HEK293T (cell line): ENCODE measurements around the gene SLC30A9.

Experiments used
- CTCF ChIA-PET: fragments of 350-600 bp; formaldehyde crosslinking; extraction: SDS; loops from one replicate; lab custom pipeline; 2021; ENCODE audit warnings: antibody characterized with exemption, inconsistent platforms; lab: Yijun Ruan, JAX
- POLR2A ChIA-PET: fragments of 350-600 bp; formaldehyde crosslinking; extraction: SDS; loops from one replicate; lab custom pipeline; 2020; ENCODE audit warnings: antibody characterized with exemption, inconsistent platforms; lab: Yijun Ruan, JAX
- DNase-seq: peaks from one replicate; pipeline ENCODE4 v3.0.0; 2012; ENCODE audit warnings: mixed read lengths; ENCODE audit errors: extremely low spot score
- ARNT ChIP-seq: fragments of 450-650 bp; IDR thresholded peaks from 2 replicates; pipeline ENCODE4 v1.6.1; 2017; ENCODE audit warnings: mild to moderate bottlenecking
- BHLHE40 ChIP-seq: fragments of 450-650 bp; IDR thresholded peaks from 2 replicates; pipeline ENCODE4 v1.6.1; 2016; ENCODE audit warnings: mild to moderate bottlenecking, moderate library complexity, borderline replicate concordance
- CTBP1 ChIP-seq: fragments of 450-650 bp; IDR thresholded peaks from 2 replicates; pipeline ENCODE4 v1.6.1; 2016; ENCODE audit warnings: borderline replicate concordance
- ELF4 ChIP-seq: fragments of 450-650 bp; IDR thresholded peaks from 2 replicates; pipeline ENCODE4 v1.6.1; 2017; ENCODE audit warnings: antibody characterized with exemption
- FOXA1 ChIP-seq: fragments of 450-650 bp; IDR thresholded peaks from 2 replicates; pipeline ENCODE4 v1.6.1; 2016; ENCODE audit warnings: mild to moderate bottlenecking
- FOXK2 ChIP-seq: fragments of 450-650 bp; IDR thresholded peaks from 2 replicates; pipeline ENCODE4 v1.6.1; 2016; ENCODE audit warnings: mild to moderate bottlenecking
- FOXM1 ChIP-seq: fragments of 450-650 bp; IDR thresholded peaks from 2 replicates; pipeline ENCODE4 v1.6.1; 2017; ENCODE audit warnings: mild to moderate bottlenecking, borderline replicate concordance
- HDGF ChIP-seq: fragments of 450-650 bp; IDR thresholded peaks from 2 replicates; pipeline ENCODE4 v1.6.1; 2017; ENCODE audit warnings: antibody characterized with exemption, borderline replicate concordance
- L3MBTL2 ChIP-seq: fragments of 450-650 bp; conservative IDR thresholded peaks from 2 replicates; pipeline ENCODE4 v1.6.1; 2016; ENCODE audit warnings: mild to moderate bottlenecking
- LEF1 ChIP-seq: fragments of 450-650 bp; IDR thresholded peaks from 2 replicates; pipeline ENCODE4 v1.6.1; 2017; ENCODE audit warnings: mild to moderate bottlenecking, borderline replicate concordance
- NFRKB ChIP-seq: fragments of 450-650 bp; IDR thresholded peaks from 2 replicates; pipeline ENCODE4 v1.6.1; 2016; ENCODE audit warnings: mild to moderate bottlenecking, moderate library complexity
- SP1 ChIP-seq: fragments of 450-650 bp; IDR thresholded peaks from 2 replicates; pipeline ENCODE4 v1.6.1; 2017
- SUZ12 ChIP-seq: fragments of 450-650 bp; IDR thresholded peaks from 2 replicates; pipeline ENCODE4 v1.6.1; 2016; ENCODE audit warnings: mild to moderate bottlenecking
- TARDBP ChIP-seq: fragments of 450-650 bp; IDR thresholded peaks from 2 replicates; pipeline ENCODE4 v1.6.1; 2016
- ZNF384 ChIP-seq: fragments of 450-650 bp; IDR thresholded peaks from 2 replicates; pipeline ENCODE4 v1.6.1; 2016
- TF ChIP-seq, protein P1 (sequence below): fragments of 450-650 bp; IDR thresholded peaks from 2 replicates; pipeline ENCODE4 v1.6.1; 2016

Gene SLC30A9

DNA sequence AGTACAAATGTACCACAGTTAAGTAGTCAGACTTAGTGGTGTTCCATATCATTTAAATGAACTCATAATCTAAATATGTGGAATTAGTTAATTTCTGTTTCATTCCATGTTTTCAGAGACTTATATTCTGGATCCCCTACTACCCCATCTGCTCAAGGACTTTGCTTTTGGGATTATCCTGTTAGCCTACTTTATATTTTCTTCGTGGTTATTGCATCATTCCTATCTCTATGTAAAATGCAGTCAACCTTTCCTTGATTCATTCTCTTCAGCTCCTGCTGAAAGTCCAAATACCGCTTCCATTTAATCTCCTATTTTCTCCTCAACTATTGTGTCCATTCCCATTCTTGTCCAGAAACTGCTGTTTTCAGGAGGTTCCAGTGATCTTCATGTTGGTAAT is 25.1 kb downstream of the SLC30A9 start:
- no peak for DNase-seq
- ChIA-PET POLR2A (no interaction called here), CTCF (no interaction called here)
- TF ChIP-seq, protein P1, sequence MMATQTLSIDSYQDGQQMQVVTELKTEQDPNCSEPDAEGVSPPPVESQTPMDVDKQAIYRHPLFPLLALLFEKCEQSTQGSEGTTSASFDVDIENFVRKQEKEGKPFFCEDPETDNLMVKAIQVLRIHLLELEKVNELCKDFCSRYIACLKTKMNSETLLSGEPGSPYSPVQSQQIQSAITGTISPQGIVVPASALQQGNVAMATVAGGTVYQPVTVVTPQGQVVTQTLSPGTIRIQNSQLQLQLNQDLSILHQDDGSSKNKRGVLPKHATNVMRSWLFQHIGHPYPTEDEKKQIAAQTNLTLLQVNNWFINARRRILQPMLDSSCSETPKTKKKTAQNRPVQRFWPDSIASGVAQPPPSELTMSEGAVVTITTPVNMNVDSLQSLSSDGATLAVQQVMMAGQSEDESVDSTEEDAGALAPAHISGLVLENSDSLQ = no peak
- no peak for TF ChIP-seq LEF1
- TF ChIP-seq ELF4 = no peak
- TF ChIP-seq ARNT = no peak
- no peak for TF ChIP-seq FOXM1
- no peak for TF ChIP-seq CTBP1
- TF ChIP-seq FOXA1 = no peak
- TF ChIP-seq SUZ12 = no peak
- TF ChIP-seq HDGF = no peak
- no peak for TF ChIP-seq L3MBTL2
- TF ChIP-seq SP1 = no peak
- TF ChIP-seq BHLHE40 = no peak
- no peak for TF ChIP-seq ZNF384
- no peak for TF ChIP-seq TARDBP
- no peak for TF ChIP-seq FOXK2
- TF ChIP-seq NFRKB = no peak

DNA sequence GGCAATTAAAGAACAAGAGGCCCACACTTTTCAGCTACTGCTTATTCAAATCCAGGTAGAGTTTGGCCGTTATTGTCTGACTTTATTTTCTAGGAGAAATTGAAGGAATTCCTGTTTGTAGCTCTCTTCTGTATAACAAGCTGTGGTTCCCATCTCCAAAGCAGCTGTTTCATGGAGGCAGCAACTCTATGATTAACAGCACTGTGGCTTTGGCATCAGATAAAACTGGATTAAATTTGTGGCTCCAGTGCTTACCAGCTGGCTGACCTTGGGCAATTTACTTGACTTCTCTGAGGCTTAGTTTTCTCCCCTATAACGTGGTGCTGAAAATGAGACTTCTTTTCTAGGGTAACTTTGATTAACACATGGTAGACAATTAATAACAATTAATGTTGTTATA is 28.1 kb downstream of the SLC30A9 start:
- CTCF ChIA-PET = no interaction called here
- POLR2A ChIA-PET = no interaction called here
- DNase-seq = no peak
- TF ChIP-seq CTBP1 = no peak
- no peak for TF ChIP-seq SUZ12
- TF ChIP-seq FOXK2 = no peak
- no peak for TF ChIP-seq ZNF384
- TF ChIP-seq ELF4 = no peak
- no peak for TF ChIP-seq BHLHE40
- TF ChIP-seq HDGF = no peak
- TF ChIP-seq SP1 = no peak
- no peak for TF ChIP-seq LEF1
- no peak for TF ChIP-seq NFRKB
- TF ChIP-seq L3MBTL2 = no peak
- no peak for TF ChIP-seq FOXA1
- TF ChIP-seq, protein P1 = no peak
- no peak for TF ChIP-seq TARDBP
- no peak for TF ChIP-seq ARNT
- TF ChIP-seq FOXM1 = no peak

DNA sequence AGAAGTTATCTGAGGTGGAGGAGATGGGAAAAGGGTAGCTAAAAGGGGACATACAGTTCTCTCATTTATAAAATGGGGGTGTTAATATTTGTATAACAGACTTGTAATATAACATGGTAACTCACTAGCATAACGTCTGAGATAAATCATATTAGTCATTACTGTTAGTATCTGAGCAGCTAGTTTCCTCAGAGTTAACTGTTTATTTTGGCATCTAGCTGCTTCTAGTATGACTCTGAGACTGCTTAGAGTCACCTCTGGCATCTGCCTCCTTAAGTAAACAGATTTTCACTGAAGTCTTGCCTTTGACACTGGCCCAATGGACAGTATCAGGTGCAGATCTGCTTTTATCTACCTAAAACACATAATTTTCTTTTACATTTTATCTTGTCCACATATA is 58.1 kb downstream of the SLC30A9 start:
- POLR2A ChIA-PET = no interaction called here
- DNase-seq = no peak
- CTCF ChIA-PET = no interaction called here
- TF ChIP-seq, protein P1 = no peak
- TF ChIP-seq LEF1 (no peak), CTBP1 (no peak), FOXK2 (no peak), ARNT (no peak), SUZ12 (no peak), HDGF (no peak), NFRKB (no peak)

DNA sequence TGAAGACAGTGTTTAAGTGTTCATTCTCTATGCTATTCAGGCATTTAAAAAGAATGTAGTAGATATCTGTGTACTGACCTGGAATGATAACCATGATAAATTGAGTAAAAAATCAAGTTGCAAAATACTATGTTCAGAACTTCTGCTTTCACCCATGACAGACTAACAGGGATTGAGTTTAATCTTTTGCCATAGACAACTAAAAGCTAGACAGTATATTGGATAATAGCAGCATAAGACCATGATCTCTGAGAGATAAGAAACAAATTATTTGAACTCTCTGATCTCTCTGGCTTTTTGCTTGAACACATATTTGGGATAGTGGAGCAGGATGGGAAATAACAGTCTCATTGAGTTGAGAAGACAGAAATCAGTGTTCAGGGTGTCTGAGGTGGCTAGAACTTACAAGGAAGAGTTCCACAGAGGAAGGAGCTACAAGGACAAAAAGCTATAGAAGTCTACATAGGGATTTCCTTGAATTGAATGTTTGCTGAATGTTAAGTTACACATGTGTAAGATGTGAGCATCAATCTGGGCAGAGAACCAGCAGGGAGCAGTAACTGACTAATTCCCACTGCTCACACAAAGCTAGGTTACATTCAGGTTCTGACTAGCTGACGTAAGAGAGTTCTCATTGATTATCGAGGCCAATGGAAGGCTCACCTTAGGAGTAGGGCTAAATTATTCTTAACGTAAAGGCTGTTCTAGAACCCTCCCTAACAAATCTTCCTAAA is 60.4 kb downstream of the SLC30A9 start:
- no peak for DNase-seq
- TF ChIP-seq FOXM1 (no peak), HDGF (no peak), L3MBTL2 (no peak), FOXA1 (no peak), LEF1 (no peak), FOXK2 (no peak), SP1 (no peak), ELF4 (no peak), SUZ12 (no peak), CTBP1 (no peak), TARDBP (no peak), NFRKB (no peak)
- POLR2A ChIA-PET = no interaction called here
- CTCF ChIA-PET = no interaction called here

DNA sequence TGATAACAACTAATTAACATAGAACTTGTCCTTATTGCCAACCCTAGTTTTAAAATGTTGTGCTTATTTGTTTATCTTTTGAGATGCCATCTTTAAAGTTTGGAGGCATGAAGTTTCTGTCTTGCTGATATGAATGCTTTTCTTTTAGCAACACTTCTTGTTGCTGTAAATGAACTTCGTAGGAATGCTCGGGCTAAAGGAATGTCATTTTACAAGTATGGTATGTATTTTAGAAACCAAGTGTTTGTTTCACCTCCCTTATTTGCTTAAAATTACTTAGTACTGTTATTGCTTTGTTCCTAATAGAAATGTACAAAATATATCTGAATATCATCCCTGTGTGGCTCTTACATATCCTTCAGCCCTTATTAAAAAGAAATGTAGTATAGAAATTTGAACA is 76.1 kb downstream of the SLC30A9 start:
- POLR2A ChIA-PET = no interaction called here
- no peak for TF ChIP-seq ARNT
- no peak for TF ChIP-seq CTBP1
- TF ChIP-seq NFRKB = no peak
- no peak for TF ChIP-seq ELF4
- TF ChIP-seq FOXK2 = no peak
- TF ChIP-seq ZNF384 = no peak
- no peak for TF ChIP-seq LEF1
- no peak for TF ChIP-seq L3MBTL2
- CTCF ChIA-PET = no interaction called here
- DNase-seq = no peak

DNA sequence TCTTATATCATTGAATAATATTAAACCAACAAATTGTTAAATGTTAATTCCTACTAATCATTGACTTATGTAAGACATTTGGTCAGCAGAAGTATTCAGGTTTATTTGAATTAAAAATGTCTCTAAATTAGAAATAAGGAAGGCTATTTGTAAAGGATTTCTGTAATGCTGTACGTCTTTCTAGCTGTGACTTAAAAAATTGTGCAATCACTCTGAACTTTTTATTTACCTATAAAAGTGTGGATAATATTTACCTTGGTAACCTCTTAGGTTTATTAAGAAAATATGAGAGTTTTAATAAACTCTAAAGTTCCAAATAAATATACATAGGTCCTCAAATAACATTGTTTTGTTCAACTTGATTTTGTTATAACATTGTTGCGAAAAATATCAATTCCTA is 76.9 kb downstream of the SLC30A9 start:
- ChIA-PET CTCF (no interaction called here), POLR2A (no interaction called here)
- DNase-seq = no peak
- no peak for TF ChIP-seq HDGF

DNA sequence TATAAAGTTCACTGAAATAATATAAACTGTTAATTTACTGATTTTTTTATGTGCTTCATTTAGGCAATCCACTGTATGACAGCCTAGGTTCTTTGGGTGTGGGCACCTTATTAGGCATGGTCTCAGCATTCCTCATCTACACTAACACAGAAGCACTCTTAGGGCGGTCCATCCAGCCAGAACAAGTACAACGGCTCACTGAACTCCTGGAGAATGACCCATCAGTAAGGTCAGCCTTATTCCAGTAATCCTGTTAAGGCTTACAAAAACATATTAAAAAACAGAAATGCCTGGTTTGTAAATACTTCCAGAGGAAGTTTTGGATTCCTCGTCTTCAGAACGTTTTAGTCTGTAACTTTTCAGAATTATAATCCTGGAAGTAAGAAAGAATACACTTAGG is 80.1 kb downstream of the SLC30A9 start:
- TF ChIP-seq SUZ12 (no peak), SP1 (no peak), CTBP1 (no peak), LEF1 (no peak), HDGF (no peak), ELF4 (no peak), FOXM1 (no peak), FOXK2 (no peak), BHLHE40 (no peak), ARNT (no peak), TARDBP (no peak), NFRKB (no peak), L3MBTL2 (no peak), FOXA1 (no peak), ZNF384 (no peak)
- TF ChIP-seq, protein P1 = no peak
- CTCF ChIA-PET = no interaction called here

More for the DNA sequence above, 80.1 kb downstream of the SLC30A9 start:
- POLR2A ChIA-PET = no interaction called here
- no peak for DNase-seq
